KOPT-K1 (cell line): ENCODE measurements around the gene RASGRP2.

Experiments
- H3K27ac ChIP-seq: fragments of 200-600 bp; sonication (generic); 2 replicates; pipeline ENCODE4 v1.5.1; 2016; ENCODE audit warnings: antibody characterized with exemption, mild to moderate bottlenecking, low read depth, low read length; ENCODE audit not compliant: poor library complexity, severe bottlenecking
- H3K36me3 ChIP-seq: fragments of 200-600 bp; sonication (generic); 2 replicates; pipeline ENCODE4 v1.5.1; 2017; ENCODE audit warnings: antibody characterized with exemption, mild to moderate bottlenecking, low read length, moderate library complexity; ENCODE audit not compliant: insufficient read depth
- H3K9me3 ChIP-seq: fragments of 200-600 bp; sonication (generic); 2 replicates; pipeline ENCODE4 v1.5.1; 2017; ENCODE audit warnings: antibody characterized with exemption, low read length, mild to moderate bottlenecking; ENCODE audit not compliant: insufficient read depth, poor library complexity, severe bottlenecking

RASGRP2 gene

GRCh38 chr11:64764040-64764611 is 20.2 kb upstream of the RASGRP2 start:
- peak overlapping the region; percentile 64 for H3K27ac ChIP-seq
- peaks cover 83% of the 10 kb centered on the region for H3K36me3 ChIP-seq
- no peaks in the 10 kb centered on the region for H3K9me3 ChIP-seq

DNA sequence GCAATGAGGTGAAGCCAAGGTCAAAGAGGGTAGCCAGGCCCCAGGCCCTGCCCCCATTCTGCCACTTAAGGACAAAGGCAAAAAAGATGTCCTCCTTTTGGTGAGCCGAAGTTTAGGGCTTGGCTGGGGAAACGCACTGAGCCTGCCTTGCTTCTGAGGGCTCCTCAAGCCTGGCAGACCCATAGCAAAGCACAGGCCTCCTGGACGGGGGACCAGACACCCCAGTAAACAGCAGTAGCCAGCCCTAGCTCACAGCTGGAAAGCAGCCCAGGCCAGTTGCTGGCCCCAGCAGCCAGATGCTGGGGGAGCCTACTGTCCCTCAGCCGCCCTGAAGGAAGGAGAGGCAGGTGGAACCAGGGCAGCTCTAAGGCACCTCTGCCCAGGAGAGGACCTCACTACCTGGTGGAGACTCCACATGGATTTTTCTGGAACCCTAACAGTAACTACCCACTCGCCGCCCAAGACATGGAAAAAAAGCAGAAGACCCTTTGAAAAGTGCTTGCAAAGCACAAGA is 19.6 kb upstream of the RASGRP2 start:
- Histone ChIP-seq H3K36me3 (peaks cover 77% of the 10 kb centered on the region), H3K27ac (peak overlapping the region; percentile 64)

DNA sequence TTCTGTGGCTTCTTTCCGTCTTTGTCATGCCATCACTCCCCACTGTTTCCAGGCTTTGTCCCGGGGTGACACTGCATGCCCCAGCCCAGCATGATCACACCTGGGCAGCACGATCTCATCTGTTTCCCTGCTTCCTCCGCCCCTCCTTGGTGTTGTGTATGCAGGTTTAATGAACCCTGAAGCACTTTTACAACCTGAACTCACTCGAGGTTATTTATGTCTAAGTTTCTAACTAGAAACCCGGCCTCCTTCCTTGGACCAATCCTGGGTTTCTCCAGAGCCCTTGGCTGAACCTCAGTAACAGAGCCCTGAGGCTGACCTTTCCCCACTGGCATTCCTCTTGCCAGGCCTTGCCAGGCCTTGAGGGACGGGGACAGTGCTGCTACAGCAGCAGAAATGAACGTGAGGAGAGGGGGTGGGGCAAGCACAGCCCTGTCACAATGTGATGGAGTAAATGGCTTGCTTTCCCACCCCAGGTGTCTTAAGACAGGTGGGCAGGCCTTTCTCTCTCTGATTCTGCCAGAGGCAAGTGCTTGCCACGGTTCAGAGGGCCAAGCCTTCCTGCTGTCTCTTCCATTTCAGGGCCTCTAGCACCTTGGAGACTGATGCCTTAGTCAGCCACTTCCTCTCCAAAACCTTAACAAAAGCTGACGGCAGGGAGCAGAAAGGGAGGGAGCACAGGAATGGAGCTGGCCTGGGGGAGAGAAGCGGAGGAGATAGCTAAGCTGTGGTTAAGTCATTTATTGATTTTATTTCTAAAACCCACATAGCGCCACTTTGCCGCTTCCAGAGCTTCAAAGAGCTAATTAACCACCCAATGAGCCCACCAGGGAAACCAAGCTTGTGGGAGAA is 19.0 kb upstream of the RASGRP2 start:
- peak overlapping the region; percentile 64 for H3K27ac ChIP-seq
- no peaks in the 10 kb centered on the region for H3K9me3 ChIP-seq
- H3K36me3 ChIP-seq = peaks cover 70% of the 10 kb centered on the region

More for the DNA sequence above, 19.6 kb upstream of the RASGRP2 start:
- no peaks in the 10 kb centered on the region for H3K9me3 ChIP-seq

DNA sequence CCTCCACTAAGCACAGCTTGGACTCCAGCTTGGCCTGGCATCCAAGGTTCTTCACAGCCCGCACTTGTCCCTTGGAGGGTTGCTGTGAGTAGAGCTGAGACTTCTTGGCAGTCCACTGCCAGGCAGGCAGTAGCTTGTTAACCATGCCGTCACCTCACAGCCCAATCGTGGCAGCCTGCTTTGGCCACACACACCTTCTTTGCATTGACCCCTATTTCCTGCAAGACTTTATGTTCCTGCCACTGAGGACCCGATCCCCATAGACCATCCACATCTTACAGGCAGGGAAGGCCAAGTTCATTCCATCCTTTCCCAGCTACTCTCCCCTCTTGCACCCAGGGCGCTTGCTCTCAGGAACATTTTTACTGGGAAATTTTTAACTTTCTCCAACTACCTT is 18.3 kb upstream of the RASGRP2 start:
- Histone ChIP-seq H3K27ac (peak overlapping the region; percentile 64), H3K36me3 (peaks cover 64% of the 10 kb centered on the region)

GRCh38 chr11:64760759-64761420 is 16.9 kb upstream of the RASGRP2 start:
- Histone ChIP-seq H3K9me3 (no peaks in the 10 kb centered on the region), H3K27ac (peak overlapping the region; percentile 0), H3K36me3 (peaks cover 51% of the 10 kb centered on the region)

More for the DNA sequence above, 18.3 kb upstream of the RASGRP2 start:
- no peaks in the 10 kb centered on the region for H3K9me3 ChIP-seq

DNA sequence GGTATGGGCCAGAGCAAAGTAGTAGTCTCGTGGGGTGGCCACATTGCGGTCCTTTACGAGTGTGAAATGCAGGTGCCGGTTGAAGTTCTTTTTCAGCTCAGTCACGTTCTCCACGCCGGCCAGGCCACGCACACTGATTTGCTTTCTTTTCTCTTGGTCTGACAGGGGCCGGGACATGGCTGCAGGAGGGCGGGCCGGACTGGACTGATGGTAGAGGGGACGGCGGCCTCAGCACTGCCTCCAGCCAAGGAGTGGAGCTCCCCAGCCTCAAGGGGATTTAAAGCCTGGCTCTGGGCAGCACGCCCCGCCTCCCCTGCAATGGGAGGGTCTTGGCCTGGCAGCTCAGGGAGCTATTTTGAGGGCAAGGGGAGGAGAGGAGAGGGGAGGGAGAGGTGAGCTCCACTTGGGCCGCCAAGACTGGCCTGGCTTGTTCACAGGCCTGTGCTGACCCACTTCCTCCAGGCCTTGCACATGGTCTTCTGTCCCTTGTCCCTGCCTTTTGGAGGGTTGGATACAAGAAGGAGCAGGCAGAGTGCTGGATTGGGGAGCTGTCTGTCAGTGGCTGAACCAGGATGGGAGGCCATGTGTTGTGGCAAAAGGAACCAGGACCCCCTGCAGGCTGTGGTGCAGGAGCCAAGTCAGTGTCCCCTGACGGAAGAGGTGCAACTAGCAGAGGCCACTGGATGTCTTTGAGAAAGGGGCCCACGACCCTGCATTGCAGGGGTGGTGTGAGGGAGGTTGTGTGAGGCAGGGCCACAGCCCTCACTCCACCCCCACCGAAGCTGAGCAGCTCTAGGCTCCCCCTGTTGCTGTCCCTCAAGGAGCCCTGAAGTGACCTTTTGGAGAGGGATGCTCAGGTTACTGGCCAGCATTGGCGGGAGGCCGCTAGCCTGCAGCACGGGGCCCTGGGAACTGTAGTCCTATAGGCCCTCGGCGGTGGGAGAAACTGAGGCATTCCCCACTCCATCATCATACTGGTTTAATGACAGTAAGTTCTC is 16.1 kb upstream of the RASGRP2 start, which contains the start of gene PYGM:
Gene PYGM, minus strand, starts transcription at position 253 of the 998 bp plus-strand sequence. Its CDS starts 76 bp downstream, at position 177.
- Histone ChIP-seq H3K27ac (peak within 1 kb of the TSS; percentile 0), H3K36me3 (peaks cover 43% of the 10 kb centered on the region), H3K9me3 (no peaks in the 10 kb centered on the region)

DNA sequence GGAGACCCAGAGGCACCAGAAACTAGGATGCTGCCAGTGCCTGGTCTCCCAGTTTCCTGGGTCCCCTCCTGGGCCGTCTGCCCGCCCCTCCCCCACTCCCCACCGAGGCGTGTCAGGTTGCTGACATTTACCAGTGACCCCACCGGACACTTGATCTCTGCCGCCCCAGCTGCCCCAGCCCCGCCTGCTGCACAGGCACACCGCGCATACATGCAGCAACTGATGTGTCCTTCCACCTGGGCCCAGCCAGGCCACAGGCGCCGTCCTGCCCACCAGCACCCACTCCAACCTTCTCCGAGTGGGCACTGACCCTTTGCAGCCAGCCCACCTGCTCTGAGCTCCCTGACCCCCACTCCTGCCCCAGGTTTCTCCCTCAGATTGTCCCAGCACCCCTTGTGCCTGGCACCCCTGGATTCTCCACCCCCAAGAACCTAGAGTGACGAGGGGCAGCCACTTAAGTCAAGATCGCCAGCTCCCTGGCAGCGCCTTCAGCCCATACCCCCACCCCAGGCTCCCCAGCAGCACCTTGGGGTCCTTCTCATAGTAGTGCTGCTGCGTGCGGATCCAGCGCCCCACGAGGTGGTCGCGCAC is 15.3 kb upstream of the RASGRP2 start:
- no peak overlapping the region for H3K27ac ChIP-seq
- H3K36me3 ChIP-seq = peaks cover 37% of the 10 kb centered on the region
- H3K9me3 ChIP-seq = no peaks in the 10 kb centered on the region

DNA sequence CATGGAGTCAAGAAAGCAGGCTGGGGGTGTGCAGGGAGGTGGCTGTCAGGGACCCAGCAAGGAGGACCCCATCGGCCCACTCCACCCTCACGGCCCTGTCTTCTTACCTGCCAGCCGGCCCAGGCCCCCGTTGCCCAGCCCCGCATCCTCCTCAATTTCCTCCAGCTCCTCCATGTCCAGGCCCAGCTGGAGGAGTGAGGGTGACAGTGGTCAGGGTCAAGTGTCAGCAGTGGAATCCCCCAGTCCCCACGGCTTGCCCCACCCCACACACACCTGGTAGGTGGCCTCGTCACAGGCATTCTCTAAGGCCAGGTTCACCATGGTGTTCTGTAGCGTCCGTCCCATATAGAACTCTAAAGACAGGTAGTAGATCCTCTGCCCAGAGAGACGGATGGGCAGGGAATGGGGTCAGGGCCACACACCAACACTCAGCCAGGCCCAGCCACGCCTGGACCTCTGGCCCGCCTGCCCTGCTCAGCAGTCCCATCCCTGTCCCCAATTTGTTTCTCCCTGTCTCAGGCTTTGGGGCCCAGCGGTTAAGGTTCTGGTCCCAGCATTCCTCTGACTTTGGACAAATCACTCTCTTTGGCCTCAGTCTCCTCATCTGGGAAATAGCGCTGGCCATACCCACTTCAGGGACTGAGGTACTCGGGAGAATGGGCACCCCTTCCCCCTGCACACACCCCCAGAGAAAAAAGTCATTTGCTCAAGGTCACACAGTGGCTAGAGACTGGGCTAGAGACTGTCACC is 14.6 kb upstream of the RASGRP2 start:
- peaks cover 30% of the 10 kb centered on the region for H3K36me3 ChIP-seq
- no peak overlapping the region for H3K27ac ChIP-seq
- no peaks in the 10 kb centered on the region for H3K9me3 ChIP-seq

- H3K9me3 ChIP-seq = no peaks in the 10 kb centered on the region
- H3K27ac ChIP-seq = no peak overlapping the region
- H3K36me3 ChIP-seq = peaks cover 23% of the 10 kb centered on the region
Observed at GRCh38 chr11:64757549-64758329, 13.8 kb upstream of the RASGRP2 start.

- Histone ChIP-seq H3K27ac (no peak overlapping the region), H3K36me3 (peaks cover 15% of the 10 kb centered on the region; the same call in 1 of the 2 replicates), H3K9me3 (no peaks in the 10 kb centered on the region)
Observed at GRCh38 chr11:64755681-64756361, 11.9 kb upstream of the RASGRP2 start.

GRCh38 chr11:64754919-64755662 is 11.1 kb upstream of the RASGRP2 start:
- H3K9me3 ChIP-seq = no peaks in the 10 kb centered on the region
- no peak overlapping the region for H3K27ac ChIP-seq
- peaks cover 10% of the 10 kb centered on the region; the same call in 1 of the 2 replicates for H3K36me3 ChIP-seq
